SH-SY5Y (cell line): ENCODE data around the gene MIEF2.

Experiments
- GATA2 ChIP-seq: IDR thresholded peaks from 2 replicates; pipeline ENCODE4 v1.6.1; 2011; ENCODE audit warnings: mild to moderate bottlenecking, low read depth, low read length
- GATA3 ChIP-seq: IDR thresholded peaks from 2 replicates; pipeline ENCODE4 v1.6.1; 2011; ENCODE audit warnings: low read depth, mild to moderate bottlenecking, low read length, moderate library complexity

DNA sequence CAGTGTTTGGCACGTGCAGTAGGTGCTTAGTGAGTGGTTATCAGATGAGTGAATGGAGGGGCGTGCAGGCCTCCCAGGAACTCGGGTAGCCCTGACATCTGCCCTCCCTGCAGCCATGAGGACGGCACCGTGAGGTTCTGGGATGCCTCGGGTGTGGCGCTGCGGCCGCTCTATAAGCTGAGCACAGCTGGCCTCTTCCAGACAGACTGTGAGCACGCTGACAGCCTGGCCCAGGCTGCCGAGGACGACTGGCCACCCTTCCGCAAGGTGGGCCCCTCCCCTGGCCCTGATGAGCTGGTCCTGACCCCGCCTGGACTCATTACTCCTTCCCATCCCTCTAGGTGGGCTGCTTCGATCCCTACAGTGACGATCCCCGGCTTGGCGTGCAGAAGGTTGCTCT is 24.0 kb upstream of the MIEF2 start:
- TF ChIP-seq GATA2 (no peak), GATA3 (no peak)
